ENCODE data around the gene UAP1L1.
A peak's percentile ranks its signal among the peaks of the same experiment; 100 is the strongest.

Gene UAP1L1

DNA sequence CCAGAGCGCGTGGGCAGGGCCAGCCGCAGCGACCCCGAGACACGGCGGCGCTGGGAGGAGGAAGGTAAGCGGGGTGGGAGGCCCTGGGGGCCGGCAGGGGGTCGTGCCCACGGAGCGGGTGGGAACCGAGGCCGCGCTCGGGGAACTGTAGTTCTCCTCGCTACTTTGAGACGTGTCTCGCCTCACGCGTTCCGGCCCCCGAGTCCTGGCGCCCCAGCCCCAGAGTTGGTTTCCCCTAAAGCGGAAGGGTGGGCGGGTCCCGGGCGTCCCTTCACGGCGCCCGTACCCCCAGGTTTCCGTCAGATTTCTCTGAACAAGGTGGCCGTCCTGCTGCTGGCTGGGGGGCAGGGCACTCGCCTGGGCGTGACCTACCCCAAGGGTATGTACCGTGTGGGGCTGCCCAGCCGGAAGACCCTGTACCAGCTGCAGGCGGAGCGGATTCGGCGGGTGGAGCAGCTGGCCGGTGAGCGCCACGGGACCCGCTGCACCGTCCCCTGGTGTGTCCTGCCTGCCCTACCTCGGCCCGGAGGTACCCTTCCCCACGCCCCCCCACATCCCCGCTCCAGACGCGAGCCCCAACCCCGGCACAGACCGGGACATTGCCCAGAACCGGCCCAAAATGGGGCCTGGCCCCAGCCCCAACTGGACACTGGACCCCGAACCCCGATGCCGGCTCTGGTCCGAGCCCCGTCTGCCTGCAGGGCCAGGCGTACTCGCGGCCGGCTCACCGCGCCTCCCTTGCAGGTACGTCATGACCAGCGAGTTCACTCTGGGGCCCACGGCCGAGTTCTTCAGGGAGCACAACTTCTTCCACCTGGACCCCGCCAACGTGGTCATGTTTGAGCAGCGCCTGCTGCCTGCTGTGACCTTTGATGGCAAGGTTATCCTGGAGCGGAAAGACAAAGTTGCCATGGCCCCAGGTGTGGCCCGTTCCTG is 709 bp downstream of the UAP1L1 start:
- DNase-seq, result no peak

DNA sequence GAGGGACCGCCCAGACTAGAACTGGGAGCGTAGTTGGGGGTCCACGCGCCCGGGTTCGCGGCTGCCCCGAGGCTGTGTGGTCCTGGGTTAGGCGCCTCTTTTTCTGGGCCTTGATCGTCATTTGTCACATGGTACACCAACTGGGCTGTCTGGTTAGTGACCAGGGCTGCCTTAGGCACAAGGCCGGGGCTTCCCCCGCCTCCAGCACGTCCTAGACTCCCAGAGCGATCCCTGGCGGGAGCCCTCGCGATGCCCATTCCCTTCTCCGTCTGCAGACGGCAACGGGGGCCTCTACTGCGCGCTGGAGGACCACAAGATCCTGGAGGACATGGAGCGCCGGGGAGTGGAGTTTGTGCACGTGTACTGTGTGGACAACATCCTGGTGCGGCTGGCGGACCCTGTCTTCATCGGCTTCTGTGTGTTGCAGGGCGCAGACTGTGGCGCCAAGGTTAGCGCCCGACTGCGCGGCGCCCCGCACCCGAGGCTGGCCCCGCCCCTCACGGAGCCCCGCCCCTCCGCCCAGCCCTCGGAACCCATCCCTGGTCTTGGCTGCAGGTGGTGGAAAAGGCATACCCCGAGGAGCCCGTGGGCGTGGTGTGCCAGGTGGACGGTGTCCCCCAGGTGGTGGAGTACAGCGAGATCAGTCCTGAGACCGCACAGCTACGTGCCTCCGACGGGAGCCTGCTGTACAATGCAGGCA is 1.5 kb downstream of the UAP1L1 start:
- DNase-seq, result no peak

DNA sequence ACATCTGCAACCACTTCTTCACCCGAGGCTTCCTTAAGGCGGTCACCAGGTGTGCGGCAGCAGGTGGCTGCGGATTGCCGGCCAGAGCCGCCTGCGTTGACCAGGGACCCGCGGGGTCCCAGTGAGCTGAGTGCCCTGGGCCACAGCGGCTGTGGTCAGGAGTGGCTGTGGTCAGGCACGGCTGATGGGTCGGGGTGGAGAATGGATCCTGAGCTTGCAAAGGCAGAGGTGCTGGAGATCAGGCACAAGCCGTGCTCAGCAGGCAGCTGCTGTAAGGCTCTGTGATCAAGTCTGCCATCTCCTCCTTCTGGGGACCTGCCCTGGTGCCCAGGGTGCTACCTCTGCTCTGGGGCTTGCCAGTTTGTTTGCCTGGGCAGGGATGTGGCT is 2.1 kb downstream of the UAP1L1 start:
- no peak for DNase-seq

GRCh38 chr9:137080260-137081122 is 3.2 kb downstream of the UAP1L1 start:
- no peak for DNase-seq

GRCh38 chr9:137082222-137082924 is 5.1 kb downstream of the UAP1L1 start:
- DNase-seq, result no peak

- peak; percentile 25 for DNase-seq
These were observed 5.6 kb downstream of the UAP1L1 start for GRCh38 chr9:137082925-137083290.

DNA sequence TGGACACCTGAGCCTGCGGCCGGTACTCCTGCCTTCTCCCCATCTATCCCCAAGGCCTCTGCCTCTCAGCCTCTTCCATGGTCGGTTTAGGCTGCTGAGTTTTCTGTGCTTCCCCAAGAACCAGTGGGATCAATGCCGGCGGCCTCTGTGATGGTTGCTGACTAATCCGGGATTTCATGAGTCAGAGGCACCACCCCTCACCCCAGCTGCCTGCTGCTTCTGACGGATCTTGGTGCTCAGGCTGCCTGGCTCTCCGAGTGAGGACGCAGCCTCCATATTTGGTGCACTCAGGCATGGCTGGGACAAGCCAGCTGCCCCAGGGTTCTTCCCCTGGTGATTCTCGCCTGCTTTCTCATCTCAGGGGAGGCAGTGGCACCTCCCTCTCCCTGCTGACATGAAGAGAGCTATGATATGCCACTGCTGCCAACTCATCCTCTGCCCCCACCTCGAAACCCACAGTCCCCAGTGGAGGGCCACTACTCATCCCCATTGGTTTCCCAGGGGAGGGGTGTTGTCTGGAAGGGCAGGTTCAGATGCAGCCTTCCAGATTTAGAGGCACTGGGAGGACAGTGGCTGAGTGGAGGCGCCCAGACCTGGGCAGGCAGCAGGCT is 6.2 kb downstream of the UAP1L1 start:
- DNase-seq, result peak; percentile 97

DNA sequence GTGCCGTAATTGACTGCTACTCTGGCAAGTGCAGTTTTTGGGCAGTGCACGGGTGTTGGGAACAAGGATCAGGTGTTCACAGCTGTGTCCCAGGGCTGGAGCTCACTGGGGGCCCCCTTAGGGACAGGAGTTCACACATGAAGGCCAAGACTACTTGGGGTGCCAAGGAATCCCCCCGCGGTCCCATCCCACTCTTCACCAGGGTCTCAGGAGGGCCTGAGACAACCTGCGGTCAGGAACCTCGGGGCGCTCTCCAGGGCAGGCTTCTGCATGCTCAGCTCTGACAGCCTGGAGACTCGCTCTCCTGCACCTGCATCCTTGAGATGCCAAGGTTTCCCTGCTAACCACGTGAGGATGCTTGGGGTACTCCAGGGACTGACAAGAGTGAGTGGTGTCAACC is 7.2 kb downstream of the UAP1L1 start:
- no peak for DNase-seq

DNA sequence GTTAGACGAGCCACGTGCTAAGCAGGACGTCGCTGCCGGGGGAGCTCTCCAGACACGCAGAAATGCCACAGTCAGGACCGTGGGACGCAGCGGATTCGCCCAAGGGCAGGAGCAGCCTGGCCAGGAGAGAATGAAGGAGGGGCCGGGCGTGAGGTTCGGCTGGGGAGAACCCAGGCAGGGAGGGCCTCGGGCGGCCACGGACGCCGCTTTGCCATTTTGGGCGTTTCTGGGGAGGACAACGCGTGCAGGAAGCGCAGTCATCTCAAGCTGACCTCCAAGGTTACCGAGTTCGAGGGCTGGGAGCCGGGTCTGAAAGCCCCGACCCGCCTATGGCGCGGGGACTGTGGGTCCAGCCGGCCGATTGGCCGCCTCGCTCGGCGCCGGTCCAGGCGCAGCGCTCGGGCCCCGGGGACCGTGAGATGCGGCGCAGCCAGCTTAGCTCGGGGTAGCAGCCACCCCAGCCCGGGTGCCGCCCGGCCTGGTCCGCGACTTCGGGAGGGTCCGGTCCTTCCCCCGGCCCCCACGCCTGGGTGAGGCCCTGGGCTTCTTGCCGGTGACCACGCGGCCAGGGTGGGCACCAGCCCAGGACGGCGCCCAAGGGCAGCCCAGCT is 8.7 kb downstream of the UAP1L1 start:
- DNase-seq, result peak; percentile 52

- peak; percentile 99 for DNase-seq
These were observed 9.5 kb downstream of the UAP1L1 start, which contains the start of gene MAN1B1 for GRCh38 chr9:137086531-137087408. MAN1B1 (plus strand) TSS chr9:137086985; CDS start chr9:137087000, 15 bp downstream.

GRCh38 chr9:137087409-137087925 is 10.2 kb downstream of the UAP1L1 start:
- DNase-seq, result peak; percentile 40

GRCh38 chr9:137088121-137088520 is 10.8 kb downstream of the UAP1L1 start:
- DNase-seq, result no peak

DNA sequence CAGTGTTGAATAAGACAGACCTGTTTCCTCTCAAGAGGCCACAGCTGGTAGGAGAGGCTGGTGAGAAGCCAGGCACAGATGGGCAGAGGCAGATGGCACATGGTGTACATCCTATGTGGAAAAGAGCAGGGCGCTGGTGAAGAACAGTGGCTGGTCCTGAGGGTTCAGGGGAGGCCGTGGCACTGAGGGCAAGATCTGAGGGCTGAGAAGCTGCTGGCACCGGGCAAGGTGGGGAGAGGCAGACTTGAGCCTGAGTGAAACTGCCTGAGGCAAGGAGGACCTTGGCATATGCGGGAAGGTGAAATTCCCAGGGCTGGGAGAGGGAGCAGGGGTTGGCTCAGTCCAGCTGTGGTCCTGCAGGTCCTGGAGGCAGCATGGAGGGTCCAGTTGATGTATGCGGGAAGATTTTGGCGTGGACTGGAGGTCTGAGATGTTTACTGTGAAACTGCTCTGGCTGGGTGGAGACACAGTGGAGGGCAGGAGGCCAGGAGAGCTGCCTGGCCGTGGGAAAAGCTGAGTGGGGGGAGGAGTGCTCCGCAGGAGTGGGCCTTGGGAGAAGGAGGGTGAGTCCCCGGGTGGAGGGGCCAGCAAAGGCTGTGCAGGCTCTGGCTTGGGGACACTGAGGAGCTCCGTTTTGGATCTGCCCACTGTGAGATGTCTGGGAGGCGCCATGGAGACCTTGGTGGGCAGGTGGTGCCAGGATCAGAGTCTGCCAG is 12.1 kb downstream of the UAP1L1 start:
- no peak for DNase-seq

DNA sequence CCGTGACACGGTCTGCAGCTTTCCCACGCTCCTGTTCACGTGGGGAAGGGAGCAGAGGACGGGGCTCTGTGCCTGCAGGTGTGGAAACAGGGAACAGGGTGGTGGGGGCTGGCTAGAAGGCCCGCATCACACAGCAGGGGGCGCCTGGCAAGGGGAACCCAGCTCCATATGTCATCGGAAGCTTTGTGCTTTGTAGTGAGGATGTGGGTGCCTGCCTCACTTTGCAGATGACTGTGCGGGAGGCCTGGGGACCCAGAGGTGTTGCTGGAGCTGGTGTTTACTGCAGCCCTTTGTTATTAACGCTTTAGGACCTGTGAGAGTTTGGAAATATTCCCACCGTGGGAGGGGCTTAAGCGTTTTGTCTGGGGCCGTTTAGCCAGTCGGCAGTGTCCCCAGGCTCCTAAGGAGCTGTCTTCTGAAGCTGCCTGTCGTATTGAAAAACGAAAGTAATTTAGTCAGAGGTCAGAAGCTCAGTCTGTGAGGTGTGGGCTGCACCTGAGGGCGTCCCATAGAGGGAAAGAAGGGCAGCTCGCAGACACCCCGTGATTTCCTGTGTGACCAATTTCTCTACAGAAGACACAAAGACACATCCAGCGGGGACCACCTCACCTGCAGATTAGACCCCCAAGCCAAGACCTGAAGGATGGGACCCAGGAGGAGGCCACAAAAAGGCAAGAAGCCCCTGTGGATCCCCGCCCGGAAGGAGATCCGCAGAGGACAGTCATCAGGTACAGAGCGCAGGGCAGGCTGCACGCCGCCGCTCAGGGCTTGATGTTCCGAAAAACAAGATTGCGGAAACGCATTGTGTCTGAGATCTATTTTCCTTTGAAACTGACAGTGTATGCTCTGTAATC is 18.6 kb downstream of the UAP1L1 start:
- DNase-seq, result peak; percentile 58

DNA sequence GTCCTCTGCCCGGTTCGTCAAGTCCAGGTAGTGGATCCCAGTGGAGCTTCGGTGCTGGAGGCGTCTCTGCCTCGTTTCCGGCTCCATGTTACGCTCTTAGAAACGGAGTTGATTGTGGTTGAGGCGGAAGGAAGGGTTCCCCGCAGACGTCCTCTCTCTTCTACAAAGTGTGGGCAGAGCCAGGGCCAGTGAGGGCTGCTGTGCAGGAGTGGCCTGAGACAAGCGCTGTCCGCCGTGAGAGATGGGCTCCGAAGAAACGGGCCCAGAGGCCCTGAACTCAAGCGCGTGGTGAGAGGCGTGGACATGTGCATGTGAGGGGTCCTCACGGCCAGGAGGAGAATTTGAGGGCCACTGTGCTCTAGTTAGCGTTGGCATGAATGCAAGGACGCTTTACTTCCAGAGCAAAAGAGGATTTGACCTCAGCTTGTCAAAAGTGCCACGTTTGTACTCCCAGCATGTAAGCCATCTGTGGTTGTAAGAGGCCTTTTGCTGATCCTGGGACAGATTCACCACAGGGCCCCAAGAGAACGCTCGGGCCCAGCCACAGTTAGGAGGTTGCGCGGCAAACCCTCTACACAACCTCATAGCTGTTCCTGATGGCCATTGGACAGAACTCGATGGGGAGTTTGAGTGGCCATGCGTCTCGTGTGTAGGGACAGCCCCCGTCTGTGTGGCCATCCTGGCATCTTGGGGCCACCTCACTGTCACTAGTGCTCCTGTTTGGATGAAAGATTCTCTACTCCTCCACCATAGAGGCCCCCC is 19.6 kb downstream of the UAP1L1 start:
- no peak for DNase-seq

GRCh38 chr9:137097761-137098462 is 20.6 kb downstream of the UAP1L1 start:
- no peak for DNase-seq

DNA sequence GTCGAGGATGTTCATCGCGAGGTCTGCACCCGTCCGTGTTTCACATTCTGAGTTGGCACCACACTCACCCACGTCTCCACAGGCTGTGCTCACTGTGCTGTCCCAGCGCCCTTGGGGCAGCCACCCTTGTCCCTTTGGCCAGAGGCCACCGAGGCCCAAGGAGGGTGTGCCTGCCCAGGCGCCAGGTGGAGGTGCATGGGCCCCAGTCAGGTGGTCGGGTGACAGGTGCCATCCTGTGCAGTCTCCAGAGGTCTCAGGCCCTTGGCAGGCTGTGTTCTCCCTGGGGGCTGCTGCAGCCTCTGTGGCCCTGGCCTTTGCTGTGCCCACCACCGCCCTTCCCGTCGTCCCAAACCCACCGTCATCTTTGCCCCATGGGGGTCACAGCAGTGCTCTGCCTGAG is 21.9 kb downstream of the UAP1L1 start:
- no peak for DNase-seq

Measured in NCI-H82 (cell line).